H9 (cell line): Measurements from ENCODE around the gene CCDC34. TPM values are rescaled to one million over a fixed set of nuclear protein-coding genes. Genes with fewer than 3 reads are reported as not detected.

ENCODE experiments used
- DNase-seq: peaks from one replicate; pipeline ENCODE4 v3.0.0-alpha.2; 2017
- H2AFZ ChIP-seq: one replicate; pipeline ENCODE4 v1.6.1; 2013; ENCODE audit warnings: mild to moderate bottlenecking, low read length, control low read depth, moderate library complexity
- H2AK5ac ChIP-seq: 2 replicates; pipeline ENCODE4 v1.6.1; 2013; ENCODE audit warnings: low read length, control low read depth, mixed read lengths; ENCODE audit not compliant: insufficient read length
- H2BK120ac ChIP-seq: one replicate; pipeline ENCODE4 v1.6.1; 2013; ENCODE audit warnings: low read depth, mild to moderate bottlenecking, low read length, control low read depth, inconsistent platforms; ENCODE audit not compliant: poor library complexity, severe bottlenecking
- H2BK12ac ChIP-seq: 2 replicates; pipeline ENCODE4 v1.6.1; 2013; ENCODE audit warnings: low read length, control low read depth, mixed read lengths, low read depth; ENCODE audit not compliant: insufficient read length
- H2BK15ac ChIP-seq: 2 replicates; pipeline ENCODE4 v1.6.1; 2013; ENCODE audit warnings: low read depth, low read length, control low read depth
- H2BK20ac ChIP-seq: one replicate; pipeline ENCODE4 v1.6.1; 2013; ENCODE audit warnings: low read depth, mild to moderate bottlenecking, low read length, control low read depth, inconsistent platforms; ENCODE audit not compliant: poor library complexity, severe bottlenecking
- H2BK5ac ChIP-seq: 2 replicates; pipeline ENCODE4 v1.6.1; 2013; ENCODE audit warnings: low read length, control low read depth, mixed read lengths; ENCODE audit not compliant: insufficient read length
- H3K14ac ChIP-seq: 2 replicates; pipeline ENCODE4 v1.6.1; 2013; ENCODE audit warnings: low read length, control low read depth; ENCODE audit not compliant: insufficient read depth
- H3K18ac ChIP-seq: 2 replicates; pipeline ENCODE4 v1.6.1; 2013; ENCODE audit warnings: low read depth, mild to moderate bottlenecking, mixed read lengths, low read length, control low read depth; ENCODE audit not compliant: insufficient read length
- H3K23ac ChIP-seq: 2 replicates; pipeline ENCODE4 v1.6.1; 2013; ENCODE audit warnings: low read length, control low read depth, mixed read lengths, low read depth; ENCODE audit not compliant: insufficient read length
- H3K23me2 ChIP-seq: 2 replicates; pipeline ENCODE4 v1.6.1; 2013; ENCODE audit warnings: low read depth, mild to moderate bottlenecking, mixed read lengths, low read length, control low read depth; ENCODE audit not compliant: insufficient read length, poor library complexity, severe bottlenecking
- H3K27ac ChIP-seq: 2 replicates; pipeline ENCODE4 v1.5.1; 2013; ENCODE audit warnings: low read length, control low read depth, mixed read lengths, low read depth; ENCODE audit not compliant: insufficient read length
- H3K27me3 ChIP-seq: 2 replicates; pipeline ENCODE4 v1.6.1; 2013; ENCODE audit warnings: low read length, control low read depth, inconsistent platforms; ENCODE audit not compliant: insufficient read depth
- H3K4ac ChIP-seq: 2 replicates; pipeline ENCODE4 v1.6.1; 2013; ENCODE audit warnings: low read depth, mild to moderate bottlenecking, control low read depth, inconsistent platforms, low read length, moderate library complexity
- H3K4me1 ChIP-seq: 2 replicates; pipeline ENCODE4 v1.6.1; 2013; ENCODE audit warnings: low read length, control low read depth, inconsistent platforms; ENCODE audit not compliant: insufficient read depth
- H3K4me2 ChIP-seq: 2 replicates; pipeline ENCODE4 v1.6.1; 2013; ENCODE audit warnings: low read length, control low read depth, mixed read lengths; ENCODE audit not compliant: insufficient read length, insufficient read depth
- H3K56ac ChIP-seq: 2 replicates; pipeline ENCODE4 v1.6.1; 2013; ENCODE audit warnings: low read depth, mild to moderate bottlenecking, mixed read lengths, low read length, control low read depth; ENCODE audit not compliant: insufficient read length
- H3K79me1 ChIP-seq: 2 replicates; pipeline ENCODE4 v1.6.1; 2013; ENCODE audit warnings: low read depth, mild to moderate bottlenecking, moderate library complexity, low read length, control low read depth, inconsistent platforms; ENCODE audit not compliant: insufficient read depth, poor library complexity, severe bottlenecking
- H3K79me2 ChIP-seq: 2 replicates; pipeline ENCODE4 v1.6.1; 2013; ENCODE audit warnings: low read length, control low read depth, inconsistent platforms; ENCODE audit not compliant: insufficient read depth
- H3K9ac ChIP-seq: 2 replicates; pipeline ENCODE4 v1.6.1; 2013; ENCODE audit warnings: low read length, control low read depth, mixed read lengths; ENCODE audit not compliant: insufficient read length; ENCODE audit errors: extremely low read depth
- H3K9me3 ChIP-seq: one replicate; pipeline ENCODE4 v1.6.1; 2013; ENCODE audit warnings: low read depth, low read length, inconsistent platforms; ENCODE audit not compliant: control insufficient read depth
- H3T11ph ChIP-seq: one replicate; pipeline ENCODE4 v1.6.1; 2013; ENCODE audit warnings: mild to moderate bottlenecking, low read length, control low read depth, inconsistent platforms
- H4K20me1 ChIP-seq: one replicate; pipeline ENCODE4 v1.6.1; 2013; ENCODE audit not compliant: control insufficient read depth, insufficient read length, insufficient read depth
- H4K5ac ChIP-seq: 2 replicates; pipeline ENCODE4 v1.6.1; 2013; ENCODE audit warnings: low read depth, mild to moderate bottlenecking, mixed read lengths, low read length, control low read depth; ENCODE audit not compliant: insufficient read length
- H4K8ac ChIP-seq: replicated peaks from 2 replicates; pipeline ENCODE4 v1.6.1; 2013; ENCODE audit warnings: low read length, control low read depth, mixed read lengths, low read depth; ENCODE audit not compliant: insufficient read length
- H4K91ac ChIP-seq: 2 replicates; pipeline ENCODE4 v1.6.1; 2013; ENCODE audit warnings: low read depth, mild to moderate bottlenecking, moderate library complexity, mixed read lengths, low read length, control low read depth; ENCODE audit not compliant: insufficient read length
- H3K27ac Mint-ChIP-seq, 3 experiments: 2 replicates in 2 of 3; 3 replicates in 1 of 3; pipeline ENCODE4 v1.8.0; 2020 to 2021; ENCODE audit warnings: mixed read lengths in 3 of 3, mild to moderate bottlenecking in 1 of 3, moderate library complexity in 1 of 3
- H3K27me3 Mint-ChIP-seq: 2 replicates; pipeline ENCODE4 v1.8.0; 2021; ENCODE audit warnings: low read depth, mild to moderate bottlenecking, moderate library complexity, mixed read lengths
- H3K36me3 Mint-ChIP-seq, 3 experiments: 2 replicates in 2 of 3; 3 replicates in 1 of 3; pipeline ENCODE4 v1.8.0; 2020 to 2021; ENCODE audit warnings: low read depth in 3 of 3, mixed read lengths in 3 of 3; ENCODE audit not compliant: insufficient read depth in 1 of 3
- H3K4me1 Mint-ChIP-seq, 2 experiments: 2 replicates each; pipeline ENCODE4 v1.8.0; 2020; ENCODE audit warnings: mixed read lengths in 2 of 2
- H3K4me3 Mint-ChIP-seq, 2 experiments: 2 replicates in 1 of 2; 3 replicates in 1 of 2; pipeline ENCODE4 v1.8.0; 2020 to 2021; ENCODE audit warnings: mild to moderate bottlenecking in 2 of 2, mixed read lengths in 2 of 2, moderate library complexity in 1 of 2
- H3K9me3 Mint-ChIP-seq, 2 experiments: 2 replicates in 1 of 2; 3 replicates in 1 of 2; pipeline ENCODE4 v1.8.0; 2020; ENCODE audit warnings: mild to moderate bottlenecking in 2 of 2, mixed read lengths in 2 of 2, moderate library complexity in 1 of 2
- WGBS: extraction: QIAGEN DNeasy Blood & Tissue Kit; methylation state at CpG from one replicate; pipeline ENCODE4 v1.1.7; 2013; ENCODE audit warnings: missing lambda C conversion rate, low lambda C conversion rate, mixed read lengths; ENCODE audit not compliant: insufficient read length; ENCODE audit errors: extremely low coverage; 5-methylcytosine and 5-hydroxymethylcytosine counted together
- total RNA-seq: library from RNA; stranded (reverse); gene quantifications from 2 replicates; pipeline ENCODE4 v1.2.1, GENCODE V29; 2021
- TF ChIP-seq, protein P1 (sequence below): fragments of 200-600 bp; sonication (generic); conservative IDR thresholded peaks from 3 replicates; pipeline ENCODE4 v1.8.0; 2021; ENCODE audit warnings: antibody characterized with exemption, mild to moderate bottlenecking

Gene CCDC34
- total RNA-seq, 1 experiment from 2014 or later, result 25.2 TPM

DNA sequence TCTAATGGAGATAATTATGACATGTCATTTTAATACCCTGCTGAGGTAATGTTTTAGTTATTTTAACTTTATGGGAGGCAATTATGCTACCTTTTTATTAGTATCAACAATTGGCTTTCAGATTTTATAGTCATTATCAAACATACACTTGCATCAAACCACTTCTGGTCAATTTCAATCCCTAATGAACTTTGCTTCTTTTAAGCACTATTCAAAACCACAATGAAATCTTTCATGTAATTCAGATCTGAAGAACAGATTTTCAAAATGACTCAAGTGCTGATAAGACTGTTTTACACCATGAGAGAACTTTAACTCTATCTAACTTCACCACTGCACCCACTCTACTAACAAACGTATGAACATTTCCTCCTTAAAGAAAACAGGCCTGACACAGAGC lies 25.9 kb upstream of the CCDC34 start:
- no peaks in the 10 kb centered on the region for H3K79me1 ChIP-seq
- no CpG with 5 or more reads among the region's 1 CpG for WGBS
- H3K27me3 Mint-ChIP-seq, result no peaks in the 10 kb centered on the region
- no peaks in the 10 kb centered on the region for H3K79me2 ChIP-seq
- H3K4me1 ChIP-seq, result peaks cover 3% of the 10 kb centered on the region; the same call in 1 of the 2 replicates
- no peak overlapping the region for H3K9ac ChIP-seq
- H3K27ac ChIP-seq, result no peak overlapping the region
- no peak overlapping the region for H2BK120ac ChIP-seq
- no peak overlapping the region for H2BK20ac ChIP-seq
- H2AK5ac ChIP-seq, result no peak overlapping the region
- H3K27me3 ChIP-seq, result no peaks in the 10 kb centered on the region
- no peaks in the 10 kb centered on the region for H3K9me3 ChIP-seq
- H3K9me3 Mint-ChIP-seq, result no peaks in the 10 kb centered on the region
- no peak overlapping the region for H3K23ac ChIP-seq
- H3K4ac ChIP-seq, result no peak overlapping the region
- no peak overlapping the region for H3K4me2 ChIP-seq
- no peak overlapping the region for H3K56ac ChIP-seq
- H3K18ac ChIP-seq, result no peak overlapping the region
- H3K14ac ChIP-seq, result no peak overlapping the region
- no peak overlapping the region for H4K8ac ChIP-seq
- peaks cover 8 to 46% (median 25%) of the 10 kb centered on the region in 3 experiments; a peak in 6 of 7 replicates for H3K36me3 Mint-ChIP-seq
- no peak overlapping the region for H2BK15ac ChIP-seq
- no peak for DNase-seq
- no peak overlapping the region for H3T11ph ChIP-seq
- H4K5ac ChIP-seq, result no peak overlapping the region
- H2AFZ ChIP-seq, result no peak overlapping the region
- TF ChIP-seq, protein P1, sequence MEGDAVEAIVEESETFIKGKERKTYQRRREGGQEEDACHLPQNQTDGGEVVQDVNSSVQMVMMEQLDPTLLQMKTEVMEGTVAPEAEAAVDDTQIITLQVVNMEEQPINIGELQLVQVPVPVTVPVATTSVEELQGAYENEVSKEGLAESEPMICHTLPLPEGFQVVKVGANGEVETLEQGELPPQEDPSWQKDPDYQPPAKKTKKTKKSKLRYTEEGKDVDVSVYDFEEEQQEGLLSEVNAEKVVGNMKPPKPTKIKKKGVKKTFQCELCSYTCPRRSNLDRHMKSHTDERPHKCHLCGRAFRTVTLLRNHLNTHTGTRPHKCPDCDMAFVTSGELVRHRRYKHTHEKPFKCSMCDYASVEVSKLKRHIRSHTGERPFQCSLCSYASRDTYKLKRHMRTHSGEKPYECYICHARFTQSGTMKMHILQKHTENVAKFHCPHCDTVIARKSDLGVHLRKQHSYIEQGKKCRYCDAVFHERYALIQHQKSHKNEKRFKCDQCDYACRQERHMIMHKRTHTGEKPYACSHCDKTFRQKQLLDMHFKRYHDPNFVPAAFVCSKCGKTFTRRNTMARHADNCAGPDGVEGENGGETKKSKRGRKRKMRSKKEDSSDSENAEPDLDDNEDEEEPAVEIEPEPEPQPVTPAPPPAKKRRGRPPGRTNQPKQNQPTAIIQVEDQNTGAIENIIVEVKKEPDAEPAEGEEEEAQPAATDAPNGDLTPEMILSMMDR, result no peak
- no peak overlapping the region for H2BK5ac ChIP-seq
- no peaks in the 10 kb centered on the region for H4K20me1 ChIP-seq
- no peaks in the 10 kb centered on the region for H3K23me2 ChIP-seq
- H3K4me3 Mint-ChIP-seq, result no peak overlapping the region
- H4K91ac ChIP-seq, result no peak overlapping the region
- H3K4me1 Mint-ChIP-seq, result peaks cover 62 to 72% of the 10 kb centered on the region in 2 experiments
- H3K27ac Mint-ChIP-seq, result peak overlapping the region in 1 of 3 experiments; percentile 83; a peak in 2 of 7 replicates
- H2BK12ac ChIP-seq, result no peak overlapping the region
